ENCODE data around the gene TIAM2. TPM values are rescaled to one million over a fixed set of nuclear protein-coding genes. Genes with fewer than 3 reads are reported as not detected.

Gene TIAM2
- total and polyA plus RNA-seq, 2 experiments from 2014 or later: 14.2 to 24.4 TPM

DNA sequence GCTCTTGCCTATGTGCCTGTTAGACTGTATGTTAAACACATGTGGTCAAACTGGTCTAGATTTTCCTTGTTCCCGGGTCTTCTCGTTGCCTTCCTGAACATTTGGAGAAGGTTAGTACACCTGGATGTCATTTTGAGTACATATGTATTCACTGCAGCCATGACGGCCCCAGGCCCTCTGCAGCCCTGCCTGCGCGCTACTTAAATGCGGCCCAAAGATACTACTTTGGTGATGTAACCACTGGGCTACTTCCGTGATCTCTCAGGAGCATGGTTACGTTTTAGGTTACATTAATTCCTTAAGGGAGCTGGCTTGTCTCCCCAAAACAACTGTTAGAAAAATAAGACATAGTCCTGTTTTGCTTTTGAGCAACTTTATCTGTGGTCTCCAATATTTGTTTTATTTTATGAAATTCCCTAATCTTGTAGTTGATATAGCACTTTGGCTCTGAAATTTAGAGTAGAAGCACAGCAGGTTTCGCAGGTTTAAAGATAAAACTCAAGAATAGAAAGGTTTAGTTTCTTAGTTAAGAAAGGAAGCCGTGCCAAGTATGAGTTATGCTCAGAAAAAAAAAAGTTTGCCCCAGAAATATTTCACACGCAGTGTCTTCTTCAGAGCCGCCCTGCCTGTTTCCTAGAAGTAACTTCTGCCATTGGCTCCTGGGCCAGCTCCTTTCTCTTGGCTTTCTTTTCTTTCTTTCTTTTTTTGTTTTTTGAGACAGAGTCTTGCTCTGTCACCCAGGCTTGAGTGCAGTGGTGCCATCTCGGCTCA, 38.1 kb downstream of the TIAM2 start (continued):
- TF ChIP-seq, protein P1, sequence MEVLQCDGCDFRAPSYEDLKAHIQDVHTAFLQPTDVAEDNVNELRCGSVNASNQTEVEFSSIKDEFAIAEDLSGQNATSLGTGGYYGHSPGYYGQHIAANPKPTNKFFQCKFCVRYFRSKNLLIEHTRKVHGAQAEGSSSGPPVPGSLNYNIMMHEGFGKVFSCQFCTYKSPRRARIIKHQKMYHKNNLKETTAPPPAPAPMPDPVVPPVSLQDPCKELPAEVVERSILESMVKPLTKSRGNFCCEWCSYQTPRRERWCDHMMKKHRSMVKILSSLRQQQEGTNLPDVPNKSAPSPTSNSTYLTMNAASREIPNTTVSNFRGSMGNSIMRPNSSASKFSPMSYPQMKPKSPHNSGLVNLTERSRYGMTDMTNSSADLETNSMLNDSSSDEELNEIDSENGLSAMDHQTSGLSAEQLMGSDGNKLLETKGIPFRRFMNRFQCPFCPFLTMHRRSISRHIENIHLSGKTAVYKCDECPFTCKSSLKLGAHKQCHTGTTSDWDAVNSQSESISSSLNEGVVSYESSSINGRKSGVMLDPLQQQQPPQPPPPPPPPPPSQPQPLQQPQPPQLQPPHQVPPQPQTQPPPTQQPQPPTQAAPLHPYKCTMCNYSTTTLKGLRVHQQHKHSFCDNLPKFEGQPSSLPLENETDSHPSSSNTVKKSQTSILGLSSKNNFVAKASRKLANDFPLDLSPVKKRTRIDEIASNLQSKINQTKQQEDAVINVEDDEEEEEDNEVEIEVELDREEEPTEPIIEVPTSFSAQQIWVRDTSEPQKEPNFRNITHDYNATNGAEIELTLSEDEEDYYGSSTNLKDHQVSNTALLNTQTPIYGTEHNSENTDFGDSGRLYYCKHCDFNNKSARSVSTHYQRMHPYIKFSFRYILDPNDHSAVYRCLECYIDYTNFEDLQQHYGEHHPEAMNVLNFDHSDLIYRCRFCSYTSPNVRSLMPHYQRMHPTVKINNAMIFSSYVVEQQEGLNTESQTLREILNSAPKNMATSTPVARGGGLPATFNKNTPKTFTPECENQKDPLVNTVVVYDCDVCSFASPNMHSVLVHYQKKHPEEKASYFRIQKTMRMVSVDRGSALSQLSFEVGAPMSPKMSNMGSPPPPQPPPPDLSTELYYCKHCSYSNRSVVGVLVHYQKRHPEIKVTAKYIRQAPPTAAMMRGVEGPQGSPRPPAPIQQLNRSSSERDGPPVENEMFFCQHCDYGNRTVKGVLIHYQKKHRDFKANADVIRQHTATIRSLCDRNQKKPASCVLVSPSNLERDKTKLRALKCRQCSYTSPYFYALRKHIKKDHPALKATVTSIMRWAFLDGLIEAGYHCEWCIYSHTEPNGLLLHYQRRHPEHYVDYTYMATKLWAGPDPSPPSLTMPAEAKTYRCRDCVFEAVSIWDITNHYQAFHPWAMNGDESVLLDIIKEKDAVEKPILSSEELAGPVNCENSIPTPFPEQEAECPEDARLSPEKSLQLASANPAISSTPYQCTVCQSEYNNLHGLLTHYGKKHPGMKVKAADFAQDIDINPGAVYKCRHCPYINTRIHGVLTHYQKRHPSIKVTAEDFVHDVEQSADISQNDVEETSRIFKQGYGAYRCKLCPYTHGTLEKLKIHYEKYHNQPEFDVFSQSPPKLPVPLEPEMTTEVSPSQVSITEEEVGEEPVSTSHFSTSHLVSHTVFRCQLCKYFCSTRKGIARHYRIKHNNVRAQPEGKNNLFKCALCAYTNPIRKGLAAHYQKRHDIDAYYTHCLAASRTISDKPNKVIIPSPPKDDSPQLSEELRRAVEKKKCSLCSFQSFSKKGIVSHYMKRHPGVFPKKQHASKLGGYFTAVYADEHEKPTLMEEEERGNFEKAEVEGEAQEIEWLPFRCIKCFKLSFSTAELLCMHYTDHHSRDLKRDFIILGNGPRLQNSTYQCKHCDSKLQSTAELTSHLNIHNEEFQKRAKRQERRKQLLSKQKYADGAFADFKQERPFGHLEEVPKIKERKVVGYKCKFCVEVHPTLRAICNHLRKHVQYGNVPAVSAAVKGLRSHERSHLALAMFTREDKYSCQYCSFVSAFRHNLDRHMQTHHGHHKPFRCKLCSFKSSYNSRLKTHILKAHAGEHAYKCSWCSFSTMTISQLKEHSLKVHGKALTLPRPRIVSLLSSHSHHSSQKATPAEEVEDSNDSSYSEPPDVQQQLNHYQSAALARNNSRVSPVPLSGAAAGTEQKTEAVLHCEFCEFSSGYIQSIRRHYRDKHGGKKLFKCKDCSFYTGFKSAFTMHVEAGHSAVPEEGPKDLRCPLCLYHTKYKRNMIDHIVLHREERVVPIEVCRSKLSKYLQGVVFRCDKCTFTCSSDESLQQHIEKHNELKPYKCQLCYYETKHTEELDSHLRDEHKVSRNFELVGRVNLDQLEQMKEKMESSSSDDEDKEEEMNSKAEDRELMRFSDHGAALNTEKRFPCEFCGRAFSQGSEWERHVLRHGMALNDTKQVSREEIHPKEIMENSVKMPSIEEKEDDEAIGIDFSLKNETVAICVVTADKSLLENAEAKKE (CRISPR knock-in tag; IDR thresholded peaks at IDR 0.05): no peak

DNA sequence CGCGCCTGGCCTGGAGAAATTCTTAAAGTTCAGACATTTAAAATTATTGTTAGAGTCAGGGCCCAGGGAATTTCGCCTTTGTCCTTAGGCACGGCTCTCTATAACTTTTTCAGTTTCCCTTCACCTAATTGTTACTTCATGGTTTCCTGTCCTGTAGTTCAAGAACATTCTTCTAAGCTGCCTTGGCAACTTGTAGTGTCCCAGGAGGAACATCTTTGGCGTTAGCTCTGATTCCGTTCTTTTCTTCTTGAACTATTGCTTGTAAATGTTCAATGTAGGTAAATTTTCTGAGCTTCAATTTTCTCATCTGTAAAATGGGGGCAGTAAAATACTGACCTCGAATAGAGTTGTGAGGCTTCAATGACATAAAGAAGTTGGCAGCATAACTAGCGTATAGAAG, 41.8 kb downstream of the TIAM2 start:
- H3K36me3 Mint-ChIP-seq (ENCODE audit: low read depth): peaks cover 8% of the 10 kb centered on the region
- H3K79me2 ChIP-seq (replicated peaks; ENCODE audit: insufficient read depth): 0 out of 2 replicates have a peak, but pooled peaks cover 7% of the 10 kb centered on the region
- H3K27me3 ChIP-seq (ENCODE audit: insufficient read depth): no peaks in the 10 kb centered on the region
- H3F3A ChIP-seq (replicated peaks; ENCODE audit: low read depth): 0 out of 2 replicates have a peak, but pooled peaks cover 3% of the 10 kb centered on the region
- no peak overlapping the region for H2AFZ ChIP-seq
- DNase-seq (ENCODE audit: low spot score) (no peak), ATAC-seq (no peak)
- H3K4me3 Mint-ChIP-seq: no peak overlapping the region
- no peak for TF ChIP-seq ZNF331 (CRISPR knock-in tag; IDR thresholded peaks at IDR 0.05; ENCODE audit: low read depth)
- TF ChIP-seq NANOG (IDR thresholded peaks at IDR 0.05; ENCODE audit: borderline replicate concordance): no peak
- TF ChIP-seq JUNB (IDR thresholded peaks at IDR 0.05; ENCODE audit: unreplicated experiment): no peak
- TF ChIP-seq, protein P2, sequence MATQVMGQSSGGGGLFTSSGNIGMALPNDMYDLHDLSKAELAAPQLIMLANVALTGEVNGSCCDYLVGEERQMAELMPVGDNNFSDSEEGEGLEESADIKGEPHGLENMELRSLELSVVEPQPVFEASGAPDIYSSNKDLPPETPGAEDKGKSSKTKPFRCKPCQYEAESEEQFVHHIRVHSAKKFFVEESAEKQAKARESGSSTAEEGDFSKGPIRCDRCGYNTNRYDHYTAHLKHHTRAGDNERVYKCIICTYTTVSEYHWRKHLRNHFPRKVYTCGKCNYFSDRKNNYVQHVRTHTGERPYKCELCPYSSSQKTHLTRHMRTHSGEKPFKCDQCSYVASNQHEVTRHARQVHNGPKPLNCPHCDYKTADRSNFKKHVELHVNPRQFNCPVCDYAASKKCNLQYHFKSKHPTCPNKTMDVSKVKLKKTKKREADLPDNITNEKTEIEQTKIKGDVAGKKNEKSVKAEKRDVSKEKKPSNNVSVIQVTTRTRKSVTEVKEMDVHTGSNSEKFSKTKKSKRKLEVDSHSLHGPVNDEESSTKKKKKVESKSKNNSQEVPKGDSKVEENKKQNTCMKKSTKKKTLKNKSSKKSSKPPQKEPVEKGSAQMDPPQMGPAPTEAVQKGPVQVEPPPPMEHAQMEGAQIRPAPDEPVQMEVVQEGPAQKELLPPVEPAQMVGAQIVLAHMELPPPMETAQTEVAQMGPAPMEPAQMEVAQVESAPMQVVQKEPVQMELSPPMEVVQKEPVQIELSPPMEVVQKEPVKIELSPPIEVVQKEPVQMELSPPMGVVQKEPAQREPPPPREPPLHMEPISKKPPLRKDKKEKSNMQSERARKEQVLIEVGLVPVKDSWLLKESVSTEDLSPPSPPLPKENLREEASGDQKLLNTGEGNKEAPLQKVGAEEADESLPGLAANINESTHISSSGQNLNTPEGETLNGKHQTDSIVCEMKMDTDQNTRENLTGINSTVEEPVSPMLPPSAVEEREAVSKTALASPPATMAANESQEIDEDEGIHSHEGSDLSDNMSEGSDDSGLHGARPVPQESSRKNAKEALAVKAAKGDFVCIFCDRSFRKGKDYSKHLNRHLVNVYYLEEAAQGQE (IDR thresholded peaks at IDR 0.05; ENCODE audit: unreplicated experiment): no peak
- TF ChIP-seq POLR2AphosphoS5 (IDR thresholded peaks at IDR 0.05; ENCODE audit: low read depth): no peak
- no peaks in the 10 kb centered on the region for H4K20me1 ChIP-seq (replicated peaks; ENCODE audit: insufficient read depth)
- H3K36me3 ChIP-seq (ENCODE audit: insufficient read depth): no peaks in the 10 kb centered on the region
- peak overlapping the region; percentile 33; the same call in 1 of the 2 replicates for H3K27ac Mint-ChIP-seq
- peak overlapping the region; percentile 50 for H3K27ac ChIP-seq (ENCODE audit: low read depth)
- H3K4me1 ChIP-seq (ENCODE audit: insufficient read depth): peaks cover 25% of the 10 kb centered on the region
- no peak overlapping the region for H3K4me3 ChIP-seq
- peaks cover 5% of the 10 kb centered on the region for H3K27me3 Mint-ChIP-seq (ENCODE audit: insufficient read depth, low read depth, poor library complexity)
- H3K4me1 Mint-ChIP-seq: peaks cover 39% of the 10 kb centered on the region
- no peak overlapping the region for H3K4me2 ChIP-seq
- peaks cover 12% of the 10 kb centered on the region for H3K9me3 Mint-ChIP-seq
- no peaks in the 10 kb centered on the region for H3K9me2 ChIP-seq (ENCODE audit: insufficient read depth)
